Measurements from ENCODE around the gene SPAG16.
A peak's percentile ranks its signal among the peaks of the same experiment; 100 is the strongest.

The SPAG16 gene

DNA sequence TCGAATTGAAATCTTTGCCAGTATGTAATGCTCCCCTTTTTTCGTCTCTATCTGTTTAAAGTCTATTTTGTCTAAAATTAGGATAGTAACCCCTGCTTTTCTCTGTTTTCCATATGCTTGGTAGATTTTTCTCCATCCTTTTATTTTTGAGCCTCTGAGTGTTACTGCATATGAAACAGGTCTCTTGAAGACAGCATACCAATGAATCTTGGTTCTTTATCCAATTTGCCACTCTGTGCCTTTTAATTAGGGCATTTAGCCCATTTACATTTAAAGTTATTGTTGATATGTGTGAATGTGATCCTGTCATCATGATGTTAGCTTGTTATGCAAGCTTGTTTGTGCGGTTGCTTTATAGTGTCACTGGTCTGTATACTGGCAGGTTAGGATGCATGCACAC, 635.8 kb downstream of the SPAG16 start:
- no peak overlapping the region for H3K4me3 ChIP-seq (ENCODE audit: low read length)
- DNase-seq (ENCODE audit: low read depth), result no peak
- TF ChIP-seq, protein P1, sequence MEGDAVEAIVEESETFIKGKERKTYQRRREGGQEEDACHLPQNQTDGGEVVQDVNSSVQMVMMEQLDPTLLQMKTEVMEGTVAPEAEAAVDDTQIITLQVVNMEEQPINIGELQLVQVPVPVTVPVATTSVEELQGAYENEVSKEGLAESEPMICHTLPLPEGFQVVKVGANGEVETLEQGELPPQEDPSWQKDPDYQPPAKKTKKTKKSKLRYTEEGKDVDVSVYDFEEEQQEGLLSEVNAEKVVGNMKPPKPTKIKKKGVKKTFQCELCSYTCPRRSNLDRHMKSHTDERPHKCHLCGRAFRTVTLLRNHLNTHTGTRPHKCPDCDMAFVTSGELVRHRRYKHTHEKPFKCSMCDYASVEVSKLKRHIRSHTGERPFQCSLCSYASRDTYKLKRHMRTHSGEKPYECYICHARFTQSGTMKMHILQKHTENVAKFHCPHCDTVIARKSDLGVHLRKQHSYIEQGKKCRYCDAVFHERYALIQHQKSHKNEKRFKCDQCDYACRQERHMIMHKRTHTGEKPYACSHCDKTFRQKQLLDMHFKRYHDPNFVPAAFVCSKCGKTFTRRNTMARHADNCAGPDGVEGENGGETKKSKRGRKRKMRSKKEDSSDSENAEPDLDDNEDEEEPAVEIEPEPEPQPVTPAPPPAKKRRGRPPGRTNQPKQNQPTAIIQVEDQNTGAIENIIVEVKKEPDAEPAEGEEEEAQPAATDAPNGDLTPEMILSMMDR (conservative IDR thresholded peaks at IDR 0.05; ENCODE audit: low read length), result no peak

DNA sequence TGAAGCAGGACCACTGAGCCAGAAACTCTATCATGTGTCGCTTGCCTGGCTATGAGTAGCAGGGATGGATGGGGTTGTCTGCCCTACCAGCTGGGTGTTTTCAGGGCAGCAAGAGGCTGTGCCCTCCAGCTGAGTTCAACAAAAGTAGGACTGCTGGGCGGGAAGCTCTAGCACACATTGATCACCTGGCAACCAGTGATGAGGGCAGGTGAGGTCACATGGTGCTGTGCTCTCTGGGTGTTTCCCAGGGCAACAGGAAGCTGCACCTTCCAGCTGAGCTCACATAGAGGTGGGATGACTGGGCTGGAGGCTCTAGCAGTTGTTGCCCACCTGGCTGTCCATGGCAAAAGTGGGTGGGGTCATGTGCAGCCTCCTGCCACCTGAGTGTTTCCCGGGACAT, 639.3 kb downstream of the SPAG16 start:
- TF ChIP-seq, protein P1 (conservative IDR thresholded peaks at IDR 0.05; ENCODE audit: low read length), result no peak
- no peak overlapping the region for H3K4me3 ChIP-seq (ENCODE audit: low read length)
- no peak for DNase-seq (ENCODE audit: low read depth)

DNA sequence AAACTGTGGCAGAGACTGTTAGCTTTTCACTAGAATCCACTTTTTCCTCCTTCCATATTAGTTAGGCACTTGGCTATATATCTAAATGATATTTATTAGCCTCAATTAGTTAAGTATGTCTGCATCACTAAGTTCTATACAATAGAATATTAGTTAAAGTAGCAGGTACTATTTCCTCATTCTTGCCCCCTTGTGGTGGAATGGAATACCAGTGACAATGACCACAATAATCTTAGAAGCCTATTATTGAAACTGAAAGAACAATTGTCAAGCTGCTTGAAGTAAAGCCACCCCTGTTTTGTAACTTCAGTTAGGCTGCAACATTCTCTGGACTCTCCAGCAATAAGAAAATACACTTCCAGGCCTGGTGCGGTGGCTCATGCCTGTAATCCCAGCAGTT, 650.3 kb downstream of the SPAG16 start:
- DNase-seq (ENCODE audit: low read depth), result peak; percentile 18
- no peak overlapping the region for H3K4me3 ChIP-seq (ENCODE audit: low read length)
- TF ChIP-seq, protein P1 (conservative IDR thresholded peaks at IDR 0.05; ENCODE audit: low read length), result peak; percentile 63

DNA sequence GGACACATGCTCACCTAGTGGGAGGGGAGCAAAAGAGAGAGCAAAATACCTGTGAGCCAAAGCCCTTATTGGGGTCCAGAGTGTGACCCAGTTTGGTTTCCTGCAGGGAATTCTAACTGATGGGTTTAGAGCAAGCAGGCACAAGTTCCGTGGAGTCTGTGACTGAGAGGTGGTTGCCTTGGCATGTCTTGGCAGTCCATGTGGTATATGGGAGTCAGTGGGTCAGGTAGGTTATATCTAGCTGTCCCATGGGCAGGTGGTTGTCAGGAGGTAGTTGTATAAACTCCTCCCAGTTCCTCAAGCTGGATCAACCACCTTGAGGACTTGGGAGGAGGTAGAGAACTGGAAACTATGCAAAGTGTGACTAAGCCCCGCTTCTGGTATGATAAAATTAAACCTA, 673.8 kb downstream of the SPAG16 start:
- no peak overlapping the region for H3K4me3 ChIP-seq (ENCODE audit: low read length)
- TF ChIP-seq, protein P1 (conservative IDR thresholded peaks at IDR 0.05; ENCODE audit: low read length), result no peak
- DNase-seq (ENCODE audit: low read depth), result no peak

DNA sequence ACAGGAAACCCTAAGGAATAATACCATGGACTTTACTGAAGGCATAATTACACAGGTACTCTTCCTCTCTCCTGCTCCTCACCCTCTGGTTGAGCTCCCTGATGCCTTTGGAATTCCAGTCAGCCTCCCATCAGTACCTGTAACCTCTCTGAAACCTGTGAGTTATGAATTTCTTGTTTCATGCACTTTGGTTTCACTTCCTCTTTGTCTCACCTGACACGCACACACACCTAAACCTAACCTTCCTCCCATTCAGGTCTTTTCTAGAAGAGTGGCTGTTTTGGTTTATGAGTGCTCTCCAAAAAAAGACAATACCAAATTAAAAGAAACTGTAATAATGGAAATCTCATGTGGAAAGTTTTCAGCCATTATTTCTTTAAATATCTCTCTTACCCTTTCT, 675.3 kb downstream of the SPAG16 start:
- no peak overlapping the region for H3K4me3 ChIP-seq (ENCODE audit: low read length)
- no peak for DNase-seq (ENCODE audit: low read depth)
- TF ChIP-seq, protein P1 (conservative IDR thresholded peaks at IDR 0.05; ENCODE audit: low read length), result no peak

DNA sequence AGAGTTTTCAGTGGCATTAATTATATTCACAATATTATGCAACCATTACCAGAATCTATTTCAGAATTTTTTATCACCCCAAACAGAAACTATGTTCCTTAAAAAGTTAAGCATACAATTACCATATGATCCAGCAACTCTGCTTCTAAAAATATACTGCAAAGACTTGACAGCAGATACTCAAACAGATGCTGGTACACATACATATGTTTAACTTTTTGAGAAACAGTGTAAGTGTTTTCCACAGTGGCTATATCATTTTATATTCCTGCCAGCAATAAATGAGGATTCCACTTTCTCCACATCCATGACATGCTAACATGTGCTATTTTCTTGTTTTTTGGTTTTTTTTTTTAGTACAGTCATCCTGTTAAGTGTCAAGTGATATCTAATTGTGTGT, 687.3 kb downstream of the SPAG16 start:
- no peak overlapping the region for H3K4me3 ChIP-seq (ENCODE audit: low read length)
- TF ChIP-seq, protein P1 (conservative IDR thresholded peaks at IDR 0.05; ENCODE audit: low read length), result no peak
- no peak for DNase-seq (ENCODE audit: low read depth)

DNA sequence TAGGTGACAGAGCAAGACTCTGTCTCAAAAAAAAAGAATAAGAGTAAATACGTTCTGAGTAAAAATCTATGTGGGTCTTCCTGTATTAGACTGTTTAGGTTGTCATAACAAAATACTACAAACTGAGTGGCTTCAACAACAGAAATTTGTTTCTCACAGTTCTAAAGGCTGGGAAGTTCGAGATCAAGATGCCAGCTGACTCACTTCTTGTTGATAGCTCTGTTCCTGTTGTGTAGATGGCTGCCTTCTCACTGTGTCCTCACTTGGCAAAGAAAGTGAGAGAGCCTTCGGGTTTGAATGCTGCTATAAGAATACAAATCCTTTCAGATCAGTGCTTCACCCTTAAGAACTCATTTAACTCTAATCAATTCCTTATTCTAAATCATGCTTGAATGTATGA, 696.6 kb downstream of the SPAG16 start:
- TF ChIP-seq, protein P1 (conservative IDR thresholded peaks at IDR 0.05; ENCODE audit: low read length), result no peak
- no peak overlapping the region for H3K4me3 ChIP-seq (ENCODE audit: low read length)
- peak; percentile 20 for DNase-seq (ENCODE audit: low read depth)

Data from AG10803 (cell line).